H1 (cell line): Measurements from ENCODE around the gene PLK3. TPM values are rescaled to one million over a fixed set of nuclear protein-coding genes. Genes with fewer than 3 reads are reported as not detected.

Source experiments
- ATF3 ChIP-seq: IDR thresholded peaks from 2 replicates; pipeline ENCODE4 v1.6.1; 2011; ENCODE audit warnings: low read depth, mild to moderate bottlenecking, low read length; ENCODE audit not compliant: insufficient read depth
- BRCA1 ChIP-seq: IDR thresholded peaks from 2 replicates; pipeline ENCODE4 v1.6.1; 2012; ENCODE audit warnings: low read depth, low read length, improper control_type of control experiment
- CHD2 ChIP-seq: IDR thresholded peaks from 2 replicates; pipeline ENCODE4 v1.6.1; 2012; ENCODE audit warnings: low read length, improper control_type of control experiment
- GTF2F1 ChIP-seq: IDR thresholded peaks from 2 replicates; pipeline ENCODE4 v1.6.1; 2012; ENCODE audit warnings: low read depth, low read length, improper control_type of control experiment, borderline replicate concordance
- MAFK ChIP-seq: IDR thresholded peaks from 2 replicates; pipeline ENCODE4 v1.6.1; 2012; ENCODE audit warnings: low read depth, mild to moderate bottlenecking, improper control_type of control experiment, low read length
- YY1 ChIP-seq: IDR thresholded peaks from 2 replicates; pipeline ENCODE4 v1.6.1; 2011; ENCODE audit warnings: low read depth, mild to moderate bottlenecking, low read length
- polyA plus RNA-seq, 7 experiments: library from polyadenylated mRNA; depleted of rRNA in 3 of 7; stranded (reverse) in 5 of 7; unstranded in 2 of 7; fragments of >200 nt in 5 of 7; fragments of 200-250 nt in 2 of 7; gene quantifications; 1 replicate in 5 of 7; 2 replicates in 1 of 7; 4 replicates in 1 of 7; pipeline versions ENCODE4 v1.2.1 to v1.2.3, GENCODE V29; 2011 to 2013; ENCODE audit warnings: missing spikeins in 2 of 7, mixed read lengths in 2 of 7
- total RNA-seq: library from RNA; stranded (reverse); fragmentation: NEBNext Ultra II Directional; extraction: Animal tissue kit (Norgen Biotek cat#: 25700); gene quantifications from 2 replicates; pipeline ENCODE4 v1.2.1, GENCODE V29; 2021
- TF ChIP-seq, protein P1 (sequence below), 3 experiments: IDR thresholded peaks; 1 replicate in 2 of 3; 2 replicates in 1 of 3; pipeline versions ENCODE4 v1.5.1 to v1.6.1; 2011; ENCODE audit warnings: low read length in 3 of 3, mild to moderate bottlenecking in 3 of 3, inconsistent platforms in 2 of 3, low read depth in 1 of 3, moderate library complexity in 1 of 3; ENCODE audit not compliant: insufficient read depth in 1 of 3; ENCODE audit errors: control extremely low read depth in 1 of 3

The PLK3 gene
- total and polyA plus RNA-seq, 2 of the 8 experiments (the other 6 are each of a cell fraction or from before 2014, with no cell fraction given), result 7.9 to 12.3 TPM

GRCh38 chr1:44798481-44799365 is 1.5 kb upstream of the PLK3 start (continued):
- TF ChIP-seq CHD2 (no peak), YY1 (no peak), BRCA1 (no peak), MAFK (no peak), ATF3 (no peak), GTF2F1 (no peak)
- TF ChIP-seq, protein P1, sequence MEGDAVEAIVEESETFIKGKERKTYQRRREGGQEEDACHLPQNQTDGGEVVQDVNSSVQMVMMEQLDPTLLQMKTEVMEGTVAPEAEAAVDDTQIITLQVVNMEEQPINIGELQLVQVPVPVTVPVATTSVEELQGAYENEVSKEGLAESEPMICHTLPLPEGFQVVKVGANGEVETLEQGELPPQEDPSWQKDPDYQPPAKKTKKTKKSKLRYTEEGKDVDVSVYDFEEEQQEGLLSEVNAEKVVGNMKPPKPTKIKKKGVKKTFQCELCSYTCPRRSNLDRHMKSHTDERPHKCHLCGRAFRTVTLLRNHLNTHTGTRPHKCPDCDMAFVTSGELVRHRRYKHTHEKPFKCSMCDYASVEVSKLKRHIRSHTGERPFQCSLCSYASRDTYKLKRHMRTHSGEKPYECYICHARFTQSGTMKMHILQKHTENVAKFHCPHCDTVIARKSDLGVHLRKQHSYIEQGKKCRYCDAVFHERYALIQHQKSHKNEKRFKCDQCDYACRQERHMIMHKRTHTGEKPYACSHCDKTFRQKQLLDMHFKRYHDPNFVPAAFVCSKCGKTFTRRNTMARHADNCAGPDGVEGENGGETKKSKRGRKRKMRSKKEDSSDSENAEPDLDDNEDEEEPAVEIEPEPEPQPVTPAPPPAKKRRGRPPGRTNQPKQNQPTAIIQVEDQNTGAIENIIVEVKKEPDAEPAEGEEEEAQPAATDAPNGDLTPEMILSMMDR (IDR thresholded peaks at IDR 0.05; ENCODE audit: control extremely low read depth in 1 of 3, insufficient read depth in 1 of 3, low read depth in 1 of 3, low read length in 3 of 3), result no peak
